Measurements from ENCODE around the gene NR5A2.

NR5A2 gene

GRCh38 chr1:200030791-200031190 lies 3.3 kb downstream of the NR5A2 start:
- Histone ChIP-seq H3K4me3 (ENCODE audit: low read depth, low read length, poor library complexity, severe bottlenecking) (peak overlapping the region; percentile 74), H3K27ac (ENCODE audit: low read depth, low read length, poor library complexity, severe bottlenecking) (peak overlapping the region; percentile 75), H3K4me2 (ENCODE audit: low read length) (peak overlapping the region; percentile 81), H3K79me2 (ENCODE audit: insufficient read depth, low read length) (no peaks in the 10 kb centered on the region), H2AFZ (ENCODE audit: low read length) (no peak overlapping the region), H4K20me1 (ENCODE audit: insufficient read depth, low read length) (no peaks in the 10 kb centered on the region), H3K4me1 (ENCODE audit: insufficient read depth, low read length, severe bottlenecking) (peaks cover 30% of the 10 kb centered on the region), H3F3A (ENCODE audit: insufficient read depth, low read length) (no peaks in the 10 kb centered on the region), H3K9me3 (ENCODE audit: low read length) (no peaks in the 10 kb centered on the region), H3K27me3 (ENCODE audit: insufficient read depth, low read length) (no peaks in the 10 kb centered on the region), H3K36me3 (ENCODE audit: insufficient read depth, low read length) (no peaks in the 10 kb centered on the region; the same call in 1 of the 2 replicates), H3K9me2 (ENCODE audit: low read depth, low read length) (no peaks in the 10 kb centered on the region), H3K9ac (ENCODE audit: low read length) (peak overlapping the region; percentile 70; the same call in 1 of the 2 replicates)
- TF ChIP-seq, protein P1, sequence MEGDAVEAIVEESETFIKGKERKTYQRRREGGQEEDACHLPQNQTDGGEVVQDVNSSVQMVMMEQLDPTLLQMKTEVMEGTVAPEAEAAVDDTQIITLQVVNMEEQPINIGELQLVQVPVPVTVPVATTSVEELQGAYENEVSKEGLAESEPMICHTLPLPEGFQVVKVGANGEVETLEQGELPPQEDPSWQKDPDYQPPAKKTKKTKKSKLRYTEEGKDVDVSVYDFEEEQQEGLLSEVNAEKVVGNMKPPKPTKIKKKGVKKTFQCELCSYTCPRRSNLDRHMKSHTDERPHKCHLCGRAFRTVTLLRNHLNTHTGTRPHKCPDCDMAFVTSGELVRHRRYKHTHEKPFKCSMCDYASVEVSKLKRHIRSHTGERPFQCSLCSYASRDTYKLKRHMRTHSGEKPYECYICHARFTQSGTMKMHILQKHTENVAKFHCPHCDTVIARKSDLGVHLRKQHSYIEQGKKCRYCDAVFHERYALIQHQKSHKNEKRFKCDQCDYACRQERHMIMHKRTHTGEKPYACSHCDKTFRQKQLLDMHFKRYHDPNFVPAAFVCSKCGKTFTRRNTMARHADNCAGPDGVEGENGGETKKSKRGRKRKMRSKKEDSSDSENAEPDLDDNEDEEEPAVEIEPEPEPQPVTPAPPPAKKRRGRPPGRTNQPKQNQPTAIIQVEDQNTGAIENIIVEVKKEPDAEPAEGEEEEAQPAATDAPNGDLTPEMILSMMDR (IDR thresholded peaks at IDR 0.05; ENCODE audit: low read length): no peak
- TF ChIP-seq EZH2 (IDR thresholded peaks at IDR 0.05; ENCODE audit: borderline replicate concordance, low read length): no peak

DNA sequence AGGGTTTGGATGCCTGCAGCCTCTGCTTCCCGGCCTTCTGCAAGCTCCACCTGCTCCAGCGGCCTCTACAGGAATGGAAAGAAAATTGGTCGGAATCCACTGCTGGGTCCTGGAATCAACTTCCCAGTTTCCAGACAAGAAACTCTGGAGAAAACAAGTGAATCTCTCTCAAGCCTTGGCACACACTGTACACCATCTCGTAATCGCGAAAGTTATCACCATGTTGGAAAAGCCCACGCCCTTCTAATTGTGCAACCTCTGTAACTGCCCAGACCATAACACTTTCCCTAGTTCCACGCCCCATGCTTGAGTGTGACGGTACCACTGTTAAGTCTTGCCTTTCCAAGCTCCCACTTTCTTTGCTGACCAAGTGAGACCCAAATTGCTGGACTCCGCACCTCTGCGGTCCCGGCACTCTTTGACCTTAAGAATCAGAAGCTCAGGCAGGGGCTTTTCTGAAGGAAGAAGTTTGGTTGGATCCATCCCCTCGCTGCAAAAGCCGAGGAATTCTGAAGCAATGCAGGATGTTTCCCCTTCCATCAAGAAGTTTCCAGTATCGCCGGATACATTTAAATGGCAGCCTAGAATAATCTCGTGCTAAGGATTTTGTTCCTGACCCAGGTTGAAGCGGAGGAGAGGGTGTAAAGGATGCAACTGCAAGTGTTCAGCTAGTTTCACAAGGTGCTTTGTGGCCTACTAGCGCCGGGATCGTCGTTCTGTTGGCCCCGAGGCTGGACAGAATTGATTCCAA lies 6.2 kb downstream of the NR5A2 start:
- Histone ChIP-seq H3K27ac (ENCODE audit: low read depth, low read length, poor library complexity, severe bottlenecking) (no peak overlapping the region), H2AFZ (ENCODE audit: low read length) (no peak overlapping the region), H3K79me2 (ENCODE audit: insufficient read depth, low read length) (no peaks in the 10 kb centered on the region), H3K36me3 (ENCODE audit: insufficient read depth, low read length) (no peaks in the 10 kb centered on the region; the same call in 1 of the 2 replicates), H3K27me3 (ENCODE audit: insufficient read depth, low read length) (no peaks in the 10 kb centered on the region), H3K9me2 (ENCODE audit: low read depth, low read length) (no peaks in the 10 kb centered on the region), H3K4me1 (ENCODE audit: insufficient read depth, low read length, severe bottlenecking) (peaks cover 16% of the 10 kb centered on the region), H3K4me2 (ENCODE audit: low read length) (no peak overlapping the region), H4K20me1 (ENCODE audit: insufficient read depth, low read length) (no peaks in the 10 kb centered on the region), H3K4me3 (ENCODE audit: low read depth, low read length, poor library complexity, severe bottlenecking) (no peak overlapping the region), H3K9ac (ENCODE audit: low read length) (no peak overlapping the region), H3K9me3 (ENCODE audit: low read length) (no peaks in the 10 kb centered on the region), H3F3A (ENCODE audit: insufficient read depth, low read length) (no peaks in the 10 kb centered on the region)
- TF ChIP-seq, protein P1 (IDR thresholded peaks at IDR 0.05; ENCODE audit: low read length): no peak
- TF ChIP-seq EZH2 (IDR thresholded peaks at IDR 0.05; ENCODE audit: borderline replicate concordance, low read length): no peak

DNA sequence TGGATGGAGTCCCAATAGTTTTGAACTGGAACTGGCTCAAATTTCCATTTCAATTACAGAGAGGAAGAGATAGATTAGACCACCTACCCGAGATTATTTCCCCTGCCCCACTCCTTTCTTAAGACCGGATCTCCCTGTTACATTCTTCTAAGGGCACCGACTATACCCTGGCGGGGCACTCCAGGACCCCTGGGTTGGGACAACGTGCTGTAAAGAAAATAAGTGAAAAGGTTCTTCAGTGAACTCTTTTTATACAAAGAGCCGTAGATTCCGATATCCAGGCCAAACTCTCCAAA lies 6.7 kb downstream of the NR5A2 start:
- no peak overlapping the region for H2AFZ ChIP-seq (ENCODE audit: low read length)
- no peaks in the 10 kb centered on the region for H3K27me3 ChIP-seq (ENCODE audit: insufficient read depth, low read length)
- no peak for TF ChIP-seq EZH2 (IDR thresholded peaks at IDR 0.05; ENCODE audit: borderline replicate concordance, low read length)
- TF ChIP-seq, protein P1 (IDR thresholded peaks at IDR 0.05; ENCODE audit: low read length): no peak
- H4K20me1 ChIP-seq (ENCODE audit: insufficient read depth, low read length): no peaks in the 10 kb centered on the region
- no peak overlapping the region for H3K9ac ChIP-seq (ENCODE audit: low read length)
- no peaks in the 10 kb centered on the region for H3K9me2 ChIP-seq (ENCODE audit: low read depth, low read length)
- no peaks in the 10 kb centered on the region; the same call in 1 of the 2 replicates for H3K36me3 ChIP-seq (ENCODE audit: insufficient read depth, low read length)
- H3K9me3 ChIP-seq (ENCODE audit: low read length): no peaks in the 10 kb centered on the region
- peaks cover 15% of the 10 kb centered on the region for H3K4me1 ChIP-seq (ENCODE audit: insufficient read depth, low read length, severe bottlenecking)
- no peaks in the 10 kb centered on the region for H3F3A ChIP-seq (ENCODE audit: insufficient read depth, low read length)
- no peak overlapping the region for H3K27ac ChIP-seq (ENCODE audit: low read depth, low read length, poor library complexity, severe bottlenecking)
- no peak overlapping the region for H3K4me2 ChIP-seq (ENCODE audit: low read length)
- H3K4me3 ChIP-seq (ENCODE audit: low read depth, low read length, poor library complexity, severe bottlenecking): no peak overlapping the region
- no peaks in the 10 kb centered on the region for H3K79me2 ChIP-seq (ENCODE audit: insufficient read depth, low read length)

Data from OCI-LY1 (cell line).